Measurements from ENCODE around the gene SLC6A17. TPM values are rescaled to one million over a fixed set of nuclear protein-coding genes. Genes with fewer than 3 reads are reported as not detected.

The SLC6A17 gene
- total and polyA plus RNA-seq, 9 of the 15 experiments (the other 6 are each of a cell fraction or from before 2014, with no cell fraction given): not detected

GRCh38 chr1:110155878-110156522, 5.7 kb downstream of the SLC6A17 start:
- Histone ChIP-seq H3K36me3 (ENCODE audit: control insufficient read depth, insufficient read depth, low read length) (no peaks in the 10 kb centered on the region), H4K20me1 (replicated peaks; ENCODE audit: control insufficient read depth, insufficient read depth, low read length) (0 out of 2 replicates have a peak, but pooled peaks cover 5% of the 10 kb centered on the region), H3K79me2 (ENCODE audit: control insufficient read depth, insufficient read depth, low read length) (no peaks in the 10 kb centered on the region), H3K27me3 (ENCODE audit: control insufficient read depth in 2 of 2, insufficient read depth in 2 of 2, low read length in 2 of 2) (peaks cover 0 to 36% of the 10 kb centered on the region in 2 experiments; a peak in 4 of 5 replicates), H3K9me3 (replicated peaks; ENCODE audit: control insufficient read depth, insufficient read depth, low read depth, low read length) (no peaks in the 10 kb centered on the region), H3K9ac (ENCODE audit: insufficient read depth in 1 of 2, low read depth in 2 of 2, low read length in 2 of 2) (no peak overlapping the region), H3K4me1 (replicated peaks in 1 of 2; ENCODE audit: control insufficient read depth in 2 of 2, insufficient read depth in 2 of 2, low read length in 2 of 2) (peaks cover 0 to 5% of the 10 kb centered on the region in 2 experiments; a peak in 1 of 5 replicates), H3K27ac (ENCODE audit: extremely low read depth, low read depth, low read length) (no peak overlapping the region), H3K4me2 (ENCODE audit: insufficient read depth, low read length) (no peak overlapping the region), H3K4me3 (no peak overlapping the region), H3K9me1 (ENCODE audit: control insufficient read depth, insufficient read depth, low read length) (no peaks in the 10 kb centered on the region), H2AFZ (ENCODE audit: low read depth, low read length) (no peak overlapping the region)
- in situ Hi-C loops (cut with MboI) (no loop called here), intact Hi-C loops (cut with micrococcal nuclease) (no loop called here)
- DNase-seq (ENCODE audit: extremely low read depth in 1 of 4, low spot score in 3 of 4) (peak; percentile 67 to 79 (median 77)), FAIRE-seq (peak; percentile 72), ATAC-seq (peak; percentile 93)
- POLR2A ChIA-PET: interaction anchor here (0.6 to 1.6 kb wide), 7 partner anchors 9 to 73 kb away, joined by 3 to 7 read pairs (median 4); no protein-coding TSS in a partner anchor
- BruUV-seq (replicated peaks): no TSS peak
- CTCF ChIA-PET (ENCODE audit: low intra/inter-chr PET ratio): interaction anchor here (0.6 kb wide), 1 partner anchor 102 kb away, joined by 3 read pairs; no protein-coding TSS in a partner anchor
- under 1% methylated on average over 7 of the region's 7 CpGs for WGBS (ENCODE audit: insufficient coverage, low coverage, missing lambda C conversion rate)
- TF ChIP-seq ZNF444 (CRISPR knock-in tag; IDR thresholded peaks at IDR 0.05) (no peak), HNRNPLL (IDR thresholded peaks at IDR 0.05; ENCODE audit: low read depth, low read length, poor library complexity, severe bottlenecking) (peak; percentile 32), CXXC5 (CRISPR knock-in tag; IDR thresholded peaks at IDR 0.05) (no peak), ATF4 (CRISPR knock-in tag; IDR thresholded peaks at IDR 0.05) (no peak), MECOM (CRISPR knock-in tag; IDR thresholded peaks at IDR 0.05) (0 out of 2 replicates have a peak, but pooled peaks have one; percentile 23), ZNF197 (CRISPR knock-in tag; IDR thresholded peaks at IDR 0.05; ENCODE audit: low read depth) (0 out of 2 replicates have a peak, but pooled peaks have one; percentile 79), ZNF561 (CRISPR knock-in tag; conservative IDR thresholded peaks at IDR 0.05) (no peak), FOXP4 (CRISPR knock-in tag; IDR thresholded peaks at IDR 0.05; ENCODE audit: borderline replicate concordance) (no peak; the same call in 1 of the 2 replicates), SOX6 (IDR thresholded peaks at IDR 0.05) (no peak), SNRNP70 (optimal IDR thresholded peaks at IDR 0.05; ENCODE audit: low read depth, low read length) (no peak), CREB1 (IDR thresholded peaks at IDR 0.05) (no peak), CREB1 (CRISPR knock-in tag; IDR thresholded peaks at IDR 0.05) (peak; percentile 51; the same call in 1 of the 2 replicates), ZNF668 (CRISPR knock-in tag; IDR thresholded peaks at IDR 0.05) (no peak), ZNF395 (CRISPR knock-in tag; IDR thresholded peaks at IDR 0.05) (no peak), NRF1 (conservative IDR thresholded peaks at IDR 0.05 in 1 of 2, IDR thresholded peaks at IDR 0.05 in 1 of 2) (peak; percentile 27 to 44; a peak in 3 of 4 replicates), CEBPB (tag; IDR thresholded peaks at IDR 0.05) (peak; percentile 41; the same call in 1 of the 2 replicates)
- TF ChIP-seq, protein P1, sequence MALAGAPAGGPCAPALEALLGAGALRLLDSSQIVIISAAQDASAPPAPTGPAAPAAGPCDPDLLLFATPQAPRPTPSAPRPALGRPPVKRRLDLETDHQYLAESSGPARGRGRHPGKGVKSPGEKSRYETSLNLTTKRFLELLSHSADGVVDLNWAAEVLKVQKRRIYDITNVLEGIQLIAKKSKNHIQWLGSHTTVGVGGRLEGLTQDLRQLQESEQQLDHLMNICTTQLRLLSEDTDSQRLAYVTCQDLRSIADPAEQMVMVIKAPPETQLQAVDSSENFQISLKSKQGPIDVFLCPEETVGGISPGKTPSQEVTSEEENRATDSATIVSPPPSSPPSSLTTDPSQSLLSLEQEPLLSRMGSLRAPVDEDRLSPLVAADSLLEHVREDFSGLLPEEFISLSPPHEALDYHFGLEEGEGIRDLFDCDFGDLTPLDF (CRISPR knock-in tag; IDR thresholded peaks at IDR 0.05): peak; percentile 88

All from K562 (cell line).